Measurements from ENCODE around the gene PGBD5.

The PGBD5 gene

GRCh38 chr1:230441183-230442029 lies 15.3 kb upstream of the PGBD5 start:
- Histone ChIP-seq H3K4me1 (ENCODE audit: insufficient read depth, low read length) (no peaks in the 10 kb centered on the region), H3K36me3 (ENCODE audit: insufficient read depth, low read length) (no peaks in the 10 kb centered on the region), H2AFZ (ENCODE audit: low read depth, low read length) (no peak overlapping the region), H3K27me3 (ENCODE audit: insufficient read depth, low read length) (no peaks in the 10 kb centered on the region), H3K4me3 (ENCODE audit: low read length) (no peak overlapping the region), H3K9me3 (ENCODE audit: low read length) (peaks cover 4% of the 10 kb centered on the region)

DNA sequence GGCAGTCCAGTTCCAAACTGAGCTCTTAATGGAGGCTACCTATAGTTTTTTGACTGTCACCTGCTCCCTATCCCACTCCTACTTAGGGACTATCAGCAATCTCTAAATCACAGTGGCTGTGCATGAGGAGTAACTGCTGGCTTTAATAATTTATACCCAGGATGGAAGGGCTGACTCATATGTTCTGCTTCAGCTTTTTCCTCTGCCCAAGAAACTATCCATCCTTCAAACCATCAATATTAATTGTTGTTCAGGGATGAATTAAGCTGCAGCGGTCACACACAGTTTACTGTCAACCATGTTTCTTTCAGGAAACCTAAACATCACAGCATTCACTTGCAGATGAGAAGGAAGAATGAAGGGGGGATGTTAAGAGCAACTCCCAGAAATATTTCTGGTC lies 9.0 kb upstream of the PGBD5 start:
- H3K9me3 ChIP-seq (ENCODE audit: low read length) = peaks cover 2% of the 10 kb centered on the region
- H3K4me1 ChIP-seq (ENCODE audit: insufficient read depth, low read length) = no peaks in the 10 kb centered on the region
- H2AFZ ChIP-seq (ENCODE audit: low read depth, low read length) = no peak overlapping the region
- H3K4me3 ChIP-seq (ENCODE audit: low read length) = no peak overlapping the region
- H3K36me3 ChIP-seq (ENCODE audit: insufficient read depth, low read length) = no peaks in the 10 kb centered on the region
- no peaks in the 10 kb centered on the region for H3K27me3 ChIP-seq (ENCODE audit: insufficient read depth, low read length)

- peaks cover 27% of the 10 kb centered on the region for H3K4me1 ChIP-seq (ENCODE audit: insufficient read depth, low read length)
- no peaks in the 10 kb centered on the region for H3K27me3 ChIP-seq (ENCODE audit: insufficient read depth, low read length)
- no peaks in the 10 kb centered on the region for H3K9me3 ChIP-seq (ENCODE audit: low read length)
- no peaks in the 10 kb centered on the region for H3K36me3 ChIP-seq (ENCODE audit: insufficient read depth, low read length)
- H2AFZ ChIP-seq (ENCODE audit: low read depth, low read length) = no peak overlapping the region
- H3K4me3 ChIP-seq (ENCODE audit: low read length) = no peak overlapping the region
Measured at GRCh38 chr1:230431527-230431926, 5.4 kb upstream of the PGBD5 start.

DNA sequence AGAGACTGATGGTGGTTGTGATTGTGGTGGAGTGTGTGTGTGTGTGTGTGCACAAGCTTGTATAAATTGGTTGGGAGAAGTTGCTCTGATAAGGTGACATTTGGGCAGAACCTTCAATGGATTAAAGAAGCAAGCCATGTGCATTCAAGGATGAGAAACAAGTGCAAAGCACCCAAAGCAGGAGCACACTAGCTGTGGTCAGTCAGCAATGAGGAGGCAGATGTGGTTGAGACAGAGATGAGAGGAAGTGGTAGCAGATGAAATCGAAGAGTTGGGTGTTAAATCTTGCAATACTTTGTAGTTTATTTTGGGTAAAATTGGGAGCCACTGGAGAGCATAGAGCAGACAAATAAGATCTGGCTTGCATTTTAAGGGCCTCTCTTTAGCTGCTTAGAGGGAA lies 4.4 kb upstream of the PGBD5 start:
- H2AFZ ChIP-seq (ENCODE audit: low read depth, low read length) = no peak overlapping the region
- H3K4me3 ChIP-seq (ENCODE audit: low read length) = no peak overlapping the region
- peaks cover 27% of the 10 kb centered on the region for H3K4me1 ChIP-seq (ENCODE audit: insufficient read depth, low read length)
- H3K27me3 ChIP-seq (ENCODE audit: insufficient read depth, low read length) = no peaks in the 10 kb centered on the region
- H3K9me3 ChIP-seq (ENCODE audit: low read length) = no peaks in the 10 kb centered on the region
- H3K36me3 ChIP-seq (ENCODE audit: insufficient read depth, low read length) = no peaks in the 10 kb centered on the region

DNA sequence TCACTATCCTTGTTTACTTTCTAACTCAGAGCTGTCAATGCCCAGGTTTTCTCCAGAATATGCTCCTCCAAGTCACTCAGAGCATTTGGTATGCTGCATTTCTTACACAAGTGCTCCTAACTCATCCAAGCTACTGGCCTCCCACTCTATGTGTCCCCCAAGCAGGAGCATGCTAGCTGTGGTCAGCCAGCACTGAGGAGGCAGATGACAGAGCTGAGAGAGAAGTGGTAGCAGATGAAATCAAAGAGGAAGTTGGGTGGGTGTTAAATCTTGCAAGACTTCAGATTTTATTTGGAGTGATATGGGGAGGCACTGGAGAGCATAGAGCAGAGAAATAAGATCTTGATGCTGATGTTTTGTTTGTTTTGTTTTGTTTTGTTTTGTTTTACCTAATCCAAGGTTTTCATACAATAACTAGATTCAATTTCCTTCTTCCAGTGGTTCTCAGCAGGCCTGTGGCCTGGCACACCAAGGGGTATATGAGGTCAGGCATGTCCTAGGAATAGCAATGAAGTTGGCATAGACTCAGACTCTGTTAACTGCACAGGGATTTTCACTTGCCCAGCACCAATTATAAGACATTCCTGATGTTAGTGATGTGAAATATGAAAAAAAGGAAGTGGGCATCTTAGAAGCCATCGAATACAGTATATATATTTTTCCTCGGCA lies 3.1 kb upstream of the PGBD5 start:
- H3K4me3 ChIP-seq (ENCODE audit: low read length) = no peak overlapping the region
- H2AFZ ChIP-seq (ENCODE audit: low read depth, low read length) = no peak overlapping the region
- H3K4me1 ChIP-seq (ENCODE audit: insufficient read depth, low read length) = peaks cover 38% of the 10 kb centered on the region
- no peaks in the 10 kb centered on the region for H3K27me3 ChIP-seq (ENCODE audit: insufficient read depth, low read length)
- no peaks in the 10 kb centered on the region for H3K36me3 ChIP-seq (ENCODE audit: insufficient read depth, low read length)
- H3K9me3 ChIP-seq (ENCODE audit: low read length) = no peaks in the 10 kb centered on the region

- H3K4me3 ChIP-seq (ENCODE audit: low read length) = peak overlapping the region; percentile 84
- H3K27me3 ChIP-seq (ENCODE audit: insufficient read depth, low read length) = no peaks in the 10 kb centered on the region
- no peaks in the 10 kb centered on the region for H3K36me3 ChIP-seq (ENCODE audit: insufficient read depth, low read length)
- no peak overlapping the region for H2AFZ ChIP-seq (ENCODE audit: low read depth, low read length)
- H3K9me3 ChIP-seq (ENCODE audit: low read length) = no peaks in the 10 kb centered on the region
- H3K4me1 ChIP-seq (ENCODE audit: insufficient read depth, low read length) = peaks cover 51% of the 10 kb centered on the region
Measured at GRCh38 chr1:230427981-230428380, 1.8 kb upstream of the PGBD5 start.

DNA sequence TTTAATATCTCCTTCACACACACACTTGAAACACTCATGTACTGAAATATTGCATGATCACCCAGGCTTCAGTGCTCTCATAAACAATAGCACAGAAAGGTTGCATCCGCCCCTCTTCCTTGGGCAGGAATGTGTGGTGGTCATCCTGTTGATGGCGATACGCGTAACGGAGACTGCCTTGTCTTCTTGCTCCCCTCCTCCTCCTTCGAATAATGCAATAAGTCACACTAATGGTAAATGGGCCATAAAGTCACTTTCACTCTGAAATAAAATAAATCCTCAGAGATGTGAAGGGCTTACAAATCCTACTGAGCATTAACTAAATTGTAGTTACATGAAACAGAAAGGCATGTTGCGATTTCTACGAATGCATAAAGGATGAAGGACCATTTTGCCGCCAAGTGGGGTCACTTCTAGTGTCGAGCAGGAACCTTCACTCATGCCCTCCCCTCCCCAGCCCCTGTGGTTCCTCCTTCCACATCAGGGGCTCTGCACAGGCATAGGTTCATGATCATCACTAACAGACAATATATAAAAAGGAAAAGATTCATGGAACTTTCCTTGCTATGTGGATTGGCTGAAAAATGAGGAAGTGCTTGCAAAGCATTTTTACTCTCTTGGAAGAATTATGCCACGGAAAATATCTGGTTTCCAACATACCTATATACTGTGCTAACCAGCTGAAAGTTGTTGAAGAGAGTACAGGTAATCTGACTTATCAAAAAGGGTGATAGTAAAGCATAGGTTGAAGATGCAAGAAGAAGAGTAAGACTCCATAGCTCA lies 1.2 kb upstream of the PGBD5 start:
- H3K27me3 ChIP-seq (ENCODE audit: insufficient read depth, low read length) = no peaks in the 10 kb centered on the region

GRCh38 chr1:230425252-230426091 lies 660 bp downstream of the PGBD5 start:
- Histone ChIP-seq H3K9me3 (ENCODE audit: low read length) (no peaks in the 10 kb centered on the region), H3K36me3 (ENCODE audit: insufficient read depth, low read length) (no peaks in the 10 kb centered on the region), H3K27me3 (ENCODE audit: insufficient read depth, low read length) (no peaks in the 10 kb centered on the region), H3K4me1 (ENCODE audit: insufficient read depth, low read length) (peaks cover 73% of the 10 kb centered on the region), H2AFZ (ENCODE audit: low read depth, low read length) (no peak overlapping the region), H3K4me3 (ENCODE audit: low read length) (peak overlapping the region; percentile 84)

More for the DNA sequence above, 1.2 kb upstream of the PGBD5 start:
- Histone ChIP-seq H3K36me3 (ENCODE audit: insufficient read depth, low read length) (no peaks in the 10 kb centered on the region), H3K9me3 (ENCODE audit: low read length) (no peaks in the 10 kb centered on the region), H3K4me3 (ENCODE audit: low read length) (peak overlapping the region; percentile 84), H3K4me1 (ENCODE audit: insufficient read depth, low read length) (peaks cover 57% of the 10 kb centered on the region), H2AFZ (ENCODE audit: low read depth, low read length) (no peak overlapping the region)

DNA sequence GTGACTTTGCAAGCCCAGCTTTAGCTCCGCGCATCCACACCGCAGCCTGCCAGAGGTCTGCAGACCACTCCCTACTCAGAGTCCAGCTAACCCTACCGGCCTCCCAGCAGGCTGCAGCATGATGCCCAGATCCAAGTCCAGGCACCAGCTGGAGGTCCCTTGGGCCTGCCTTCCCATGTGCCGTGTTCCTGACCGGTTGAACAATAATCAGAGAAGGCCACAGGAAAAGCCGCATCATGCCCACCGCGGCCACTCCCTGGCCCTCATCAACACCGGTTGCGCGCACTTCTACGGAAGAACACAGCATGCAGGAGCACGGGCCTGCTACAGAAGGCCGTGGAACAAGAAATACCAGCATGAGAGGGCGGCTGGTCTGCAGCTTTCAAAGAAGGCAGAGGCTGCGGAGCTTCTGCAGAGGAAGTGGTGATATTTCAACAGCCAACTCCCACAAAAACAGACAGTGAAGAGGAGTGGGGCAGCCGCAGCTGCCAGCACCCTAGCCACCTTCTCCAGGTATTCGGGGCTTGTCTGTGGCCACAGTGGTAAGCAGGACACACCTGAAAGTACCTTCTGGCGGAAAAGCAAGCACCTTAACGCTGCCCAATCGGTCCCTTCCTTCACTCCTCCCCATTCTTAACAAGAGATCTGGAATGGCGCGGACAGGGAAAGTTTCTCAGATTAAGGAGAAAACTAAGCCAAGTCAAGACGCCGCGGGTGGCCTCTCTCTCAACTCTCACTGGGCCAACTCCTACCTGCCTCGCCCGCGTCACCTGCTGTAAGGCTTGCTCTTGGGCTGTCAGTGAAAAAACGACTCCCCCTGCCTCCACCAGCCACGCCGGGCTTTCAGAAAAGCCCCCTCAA lies 1.5 kb downstream of the PGBD5 start:
- Histone ChIP-seq H3K9me3 (ENCODE audit: low read length) (no peaks in the 10 kb centered on the region), H3K4me1 (ENCODE audit: insufficient read depth, low read length) (peaks cover 71% of the 10 kb centered on the region), H3K4me3 (ENCODE audit: low read length) (peak overlapping the region; percentile 84), H3K36me3 (ENCODE audit: insufficient read depth, low read length) (no peaks in the 10 kb centered on the region), H2AFZ (ENCODE audit: low read depth, low read length) (no peak overlapping the region), H3K27me3 (ENCODE audit: insufficient read depth, low read length) (no peaks in the 10 kb centered on the region)

- Histone ChIP-seq H3K27me3 (ENCODE audit: insufficient read depth, low read length) (no peaks in the 10 kb centered on the region), H3K4me3 (ENCODE audit: low read length) (peak overlapping the region; percentile 84), H3K36me3 (ENCODE audit: insufficient read depth, low read length) (no peaks in the 10 kb centered on the region), H3K4me1 (ENCODE audit: insufficient read depth, low read length) (peaks cover 67% of the 10 kb centered on the region), H2AFZ (ENCODE audit: low read depth, low read length) (no peak overlapping the region), H3K9me3 (ENCODE audit: low read length) (no peaks in the 10 kb centered on the region)
Measured at GRCh38 chr1:230423951-230424350, 2.2 kb downstream of the PGBD5 start.

DNA sequence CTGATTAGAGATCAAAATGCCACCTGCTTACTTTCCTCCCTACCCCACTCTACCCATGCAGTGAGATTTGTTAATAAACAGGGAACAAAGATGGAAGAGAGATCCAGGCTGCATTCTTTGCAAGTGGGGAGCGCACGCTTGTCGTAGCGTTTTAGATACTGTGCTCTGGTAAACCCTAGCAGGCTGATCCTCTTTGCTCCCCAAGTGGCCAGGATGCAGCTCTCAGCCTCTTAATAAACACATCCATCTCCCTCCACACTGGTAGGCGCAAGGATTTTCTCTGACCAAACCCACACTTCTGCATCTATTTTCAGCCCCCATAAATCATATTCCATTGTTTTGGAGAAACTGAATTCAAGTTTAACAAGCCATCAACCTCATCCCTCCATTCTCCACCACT lies 2.9 kb downstream of the PGBD5 start:
- Histone ChIP-seq H3K27me3 (ENCODE audit: insufficient read depth, low read length) (no peaks in the 10 kb centered on the region), H3K4me3 (ENCODE audit: low read length) (no peak overlapping the region)

More for the DNA sequence above, 2.9 kb downstream of the PGBD5 start:
- Histone ChIP-seq H2AFZ (ENCODE audit: low read depth, low read length) (no peak overlapping the region), H3K9me3 (ENCODE audit: low read length) (no peaks in the 10 kb centered on the region), H3K36me3 (ENCODE audit: insufficient read depth, low read length) (no peaks in the 10 kb centered on the region), H3K4me1 (ENCODE audit: insufficient read depth, low read length) (peaks cover 63% of the 10 kb centered on the region)

All from neuron (in vitro differentiated cells).